NCI-H2171 treated with DMSO at 0.1 percent for 48 hours (cell line): ENCODE measurements around the gene CDH5.
A peak's percentile ranks its signal among the peaks of the same experiment; 100 is the strongest.

ENCODE experiments used
- DNase-seq: peaks from one replicate; lab custom pipeline; 2025; lab: John Stamatoyannopoulos, UW

Gene CDH5

GRCh38 chr16:66416939-66417700 is 50.6 kb downstream of the CDH5 start:
- no peak for DNase-seq

- DNase-seq, result no peak
Observed at GRCh38 chr16:66418165-66418962, 51.9 kb downstream of the CDH5 start.

DNA sequence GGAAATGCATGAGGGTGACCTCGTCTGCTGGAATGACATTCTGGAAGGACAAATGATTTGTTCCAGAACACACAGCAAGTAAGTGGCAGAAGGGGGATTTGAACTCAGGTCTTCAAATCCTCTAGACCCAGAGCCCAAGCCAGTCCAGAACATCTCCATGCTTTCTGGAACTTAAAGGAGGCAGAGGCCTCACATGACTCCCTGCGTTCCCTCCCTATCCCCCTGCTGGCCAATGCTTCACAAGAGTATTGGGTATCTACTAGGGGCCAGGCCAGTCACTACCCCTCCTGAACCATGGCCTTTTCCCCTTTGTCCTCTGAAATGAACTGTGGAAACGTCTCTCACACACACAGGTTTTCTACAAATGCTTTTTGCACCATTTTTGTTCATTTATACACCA is 53.0 kb downstream of the CDH5 start:
- DNase-seq, result no peak

- DNase-seq, result no peak
Observed at GRCh38 chr16:66420396-66420795, 53.9 kb downstream of the CDH5 start.

DNA sequence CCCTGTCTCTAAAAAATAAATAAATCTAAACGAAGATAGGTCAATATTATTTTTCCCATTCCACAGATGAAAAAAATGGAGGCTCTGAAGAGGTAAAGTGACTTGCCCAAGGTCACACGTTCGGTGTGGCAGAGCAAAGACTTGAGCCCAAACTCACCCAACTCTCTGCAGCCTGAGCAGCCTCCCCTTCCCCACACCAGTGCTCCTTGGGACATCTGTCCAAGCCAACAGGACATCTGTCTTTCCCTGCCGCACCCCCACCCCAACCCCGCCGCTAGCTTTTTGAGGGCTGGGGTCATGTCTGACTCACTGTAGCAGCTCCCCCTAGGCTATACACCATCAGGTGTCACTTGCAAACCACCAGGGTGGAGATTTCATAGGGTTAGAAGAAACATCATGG is 55.4 kb downstream of the CDH5 start:
- DNase-seq, result no peak

DNA sequence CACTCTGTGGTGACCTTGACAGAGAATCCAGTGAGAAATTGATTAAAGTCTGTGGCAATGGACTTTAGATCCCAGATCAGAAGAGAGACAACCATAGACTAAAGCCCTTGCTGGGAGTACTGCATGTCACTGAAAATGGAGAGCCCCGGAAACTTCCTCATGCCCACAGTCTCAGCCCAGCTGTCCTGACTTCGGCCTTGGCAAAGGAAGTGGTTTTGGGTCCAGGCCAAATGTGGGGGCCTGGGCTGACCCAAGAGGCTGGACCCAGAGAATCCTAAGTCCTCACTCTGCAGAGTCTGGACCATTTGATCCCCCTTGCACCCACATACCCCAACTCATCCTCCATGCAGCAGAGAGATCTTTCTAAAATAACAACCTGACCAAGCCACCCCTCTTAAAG is 55.9 kb downstream of the CDH5 start:
- DNase-seq, result no peak

DNA sequence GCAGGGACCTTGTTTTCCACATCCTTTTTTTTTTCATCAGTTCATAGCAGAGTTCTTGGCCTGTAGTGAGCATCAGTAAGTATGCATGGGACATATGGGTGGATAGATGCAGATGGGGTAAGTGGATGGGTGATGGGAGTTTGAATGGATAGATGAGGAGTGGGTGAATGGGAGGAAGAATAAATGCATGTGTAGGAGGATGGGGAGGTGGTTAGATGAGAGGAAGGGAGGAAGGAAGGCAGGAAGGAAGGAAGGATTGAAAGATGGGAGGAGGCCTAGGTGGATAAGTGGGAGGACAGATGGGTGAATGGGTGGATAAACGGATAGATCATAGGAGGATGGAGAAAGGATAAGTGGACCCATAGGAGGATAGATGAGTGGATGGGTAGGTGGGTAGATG is 56.7 kb downstream of the CDH5 start:
- no peak for DNase-seq

GRCh38 chr16:66425651-66426050 is 59.2 kb downstream of the CDH5 start:
- no peak for DNase-seq

- no peak for DNase-seq
Observed at GRCh38 chr16:66426112-66427035, 59.9 kb downstream of the CDH5 start.

GRCh38 chr16:66427036-66427860 is 60.8 kb downstream of the CDH5 start, which contains the start of gene BEAN1:
Gene BEAN1, plus strand, starts transcription at chr16:66427295. Its CDS starts 10,382 bp downstream, at chr16:66437677.
- DNase-seq, result no peak

DNA sequence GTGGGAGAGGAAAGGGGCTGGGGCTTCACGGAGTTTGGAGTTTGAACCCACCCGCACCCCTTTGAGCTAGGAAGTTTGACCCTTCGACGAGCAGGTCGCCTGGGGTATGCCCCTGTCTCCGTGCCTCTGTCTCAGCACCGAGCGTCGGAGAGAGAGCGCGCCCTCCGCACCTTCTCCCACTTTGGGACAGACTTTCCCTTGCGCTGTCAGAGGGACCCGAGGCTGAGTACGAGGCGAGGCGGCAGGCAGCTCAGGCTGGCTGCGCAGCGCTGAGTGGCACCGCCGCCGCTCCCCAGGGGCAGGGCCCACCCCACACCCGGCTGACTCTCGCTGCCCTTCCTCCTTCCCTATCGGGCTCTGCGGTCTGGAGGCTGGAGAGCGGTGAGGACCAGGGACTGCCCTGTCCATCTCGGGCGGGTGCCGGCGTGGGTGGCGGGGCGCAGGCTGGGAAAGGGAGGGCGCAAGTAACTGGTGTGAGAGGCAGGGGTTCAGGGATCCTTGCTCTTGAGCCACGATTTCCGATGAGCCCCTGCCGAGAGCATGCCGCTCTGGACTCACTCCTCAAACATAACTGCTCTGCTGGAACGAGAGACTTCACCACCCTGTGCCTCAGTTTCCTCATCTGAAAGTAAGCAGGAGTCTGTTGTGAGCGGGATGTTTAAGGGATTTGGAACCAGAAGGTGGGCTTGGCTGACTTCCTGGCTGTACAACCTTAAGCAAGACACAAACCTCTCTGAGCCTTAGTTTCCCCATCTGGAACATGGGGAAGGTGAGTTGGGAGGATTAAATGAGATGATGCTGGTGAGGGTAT is 61.6 kb downstream of the CDH5 start:
- no peak for DNase-seq

- no peak for DNase-seq
Observed at GRCh38 chr16:66428682-66429251, 62.3 kb downstream of the CDH5 start.

GRCh38 chr16:66429290-66429962 is 62.9 kb downstream of the CDH5 start:
- peak; percentile 50 for DNase-seq

- DNase-seq, result no peak
Observed at GRCh38 chr16:66430214-66430613, 63.7 kb downstream of the CDH5 start.

- DNase-seq, result no peak
Observed at GRCh38 chr16:66431760-66432159, 65.3 kb downstream of the CDH5 start.

GRCh38 chr16:66432429-66432828 is 65.9 kb downstream of the CDH5 start:
- DNase-seq, result peak; percentile 46

DNA sequence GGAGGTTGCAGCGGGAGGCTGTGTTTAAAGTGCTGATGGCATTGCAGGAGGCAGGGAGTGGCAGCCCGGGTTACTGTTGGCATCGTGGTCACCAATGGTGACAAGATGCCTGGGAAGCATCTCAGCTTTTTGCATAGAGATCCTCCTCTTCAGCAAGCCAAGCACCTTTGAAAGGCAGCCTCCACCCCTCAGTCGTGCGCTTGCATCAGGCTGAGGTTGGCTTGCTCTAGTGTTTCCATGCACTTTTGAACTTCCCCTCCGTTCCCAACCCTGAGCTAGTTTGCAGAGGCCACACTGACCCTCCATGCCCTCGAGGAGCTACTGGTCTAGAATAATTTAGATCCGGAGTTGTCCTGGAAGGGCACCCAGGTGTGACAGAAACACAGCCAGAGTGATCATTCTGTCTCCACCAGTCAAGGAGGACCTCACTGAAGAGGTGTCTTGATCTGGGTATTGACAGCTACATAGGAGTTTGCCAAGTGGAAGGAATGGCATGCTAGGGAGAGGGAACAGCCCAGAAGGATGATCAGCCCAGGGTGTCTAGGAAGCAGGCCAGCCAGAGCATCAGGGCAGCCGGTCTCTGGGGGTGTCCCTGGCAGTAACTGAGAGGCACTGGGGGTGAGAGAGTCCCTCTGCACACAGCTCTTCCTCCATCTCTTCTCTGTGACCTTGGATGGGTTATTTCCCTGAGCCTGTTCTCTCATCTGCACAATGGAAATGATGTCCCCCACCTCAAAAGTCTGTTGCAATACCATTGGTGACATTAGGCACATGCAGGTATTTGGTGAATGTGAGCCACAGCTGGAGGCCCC is 68.3 kb downstream of the CDH5 start:
- no peak for DNase-seq

GRCh38 chr16:66435896-66436295 is 69.4 kb downstream of the CDH5 start:
- no peak for DNase-seq
